Measurements from ENCODE around the gene EXOC3L1.

The EXOC3L1 gene

DNA sequence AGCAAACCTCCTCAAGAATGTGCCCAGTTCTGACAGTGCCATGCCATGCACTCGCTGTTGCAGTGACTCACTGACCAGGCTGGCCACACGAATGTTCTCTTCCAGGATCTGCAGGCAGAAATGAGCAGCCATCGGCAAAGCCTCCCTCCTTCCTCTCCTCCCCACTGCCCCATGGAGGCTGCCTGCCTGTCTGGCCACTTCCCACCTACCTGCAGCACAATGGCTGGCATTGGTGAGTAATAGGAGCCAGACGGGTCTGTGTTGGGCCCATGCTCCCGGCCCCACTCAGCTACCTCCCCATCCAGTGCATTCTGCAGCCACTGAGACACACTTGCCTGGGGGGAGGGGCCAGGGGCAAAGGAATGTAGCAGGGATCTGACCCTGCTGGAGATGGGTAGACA, 3.4 kb downstream of the EXOC3L1 start:
- Histone ChIP-seq H3K27ac (ENCODE audit: low read depth, low read length) (no peak overlapping the region), H3K27me3 (ENCODE audit: control insufficient read depth, insufficient read depth, low read length) (peaks cover 28% of the 10 kb centered on the region), H3K4me1 (ENCODE audit: control insufficient read depth, insufficient read depth, low read length) (0 out of 2 replicates have a peak, but pooled peaks cover 4% of the 10 kb centered on the region), H3K9ac (ENCODE audit: low read depth, low read length) (no peak overlapping the region), H3K9me3 (ENCODE audit: control insufficient read depth, insufficient read depth, low read length) (no peaks in the 10 kb centered on the region), H3K4me3 (ENCODE audit: low read depth, low read length) (no peak overlapping the region), H3K36me3 (ENCODE audit: control insufficient read depth, insufficient read depth, low read length) (no peaks in the 10 kb centered on the region)

DNA sequence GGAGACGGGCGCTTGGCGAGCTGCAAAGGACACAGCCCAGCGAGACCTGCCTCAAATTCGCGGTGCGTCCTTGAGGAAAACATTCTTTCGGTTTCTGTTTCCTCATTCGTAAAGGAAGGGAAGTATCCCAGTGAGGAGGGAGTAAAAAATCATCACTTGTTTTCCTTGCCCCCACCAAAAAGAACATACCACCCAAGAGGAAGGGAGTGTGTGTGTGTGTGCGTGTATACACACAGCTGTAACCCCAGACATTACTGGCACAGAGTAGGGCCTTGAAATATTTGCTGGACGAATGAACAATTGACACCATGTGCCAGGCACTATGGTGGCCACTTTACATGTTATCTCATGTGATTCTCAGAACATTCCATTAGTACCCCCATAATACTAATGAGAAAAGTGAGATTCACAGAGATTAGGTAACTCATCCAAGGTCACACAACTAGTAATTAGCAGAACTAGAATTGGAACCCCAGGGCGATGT, 4.2 kb downstream of the EXOC3L1 start:
- Histone ChIP-seq H3K4me3 (ENCODE audit: low read depth, low read length) (no peak overlapping the region), H3K9me3 (ENCODE audit: control insufficient read depth, insufficient read depth, low read length) (no peaks in the 10 kb centered on the region), H3K27ac (ENCODE audit: low read depth, low read length) (no peak overlapping the region), H3K36me3 (ENCODE audit: control insufficient read depth, insufficient read depth, low read length) (no peaks in the 10 kb centered on the region), H3K9ac (ENCODE audit: low read depth, low read length) (no peak overlapping the region), H3K27me3 (ENCODE audit: control insufficient read depth, insufficient read depth, low read length) (peaks cover 28% of the 10 kb centered on the region), H3K4me1 (ENCODE audit: control insufficient read depth, insufficient read depth, low read length) (0 out of 2 replicates have a peak, but pooled peaks cover 4% of the 10 kb centered on the region)

DNA sequence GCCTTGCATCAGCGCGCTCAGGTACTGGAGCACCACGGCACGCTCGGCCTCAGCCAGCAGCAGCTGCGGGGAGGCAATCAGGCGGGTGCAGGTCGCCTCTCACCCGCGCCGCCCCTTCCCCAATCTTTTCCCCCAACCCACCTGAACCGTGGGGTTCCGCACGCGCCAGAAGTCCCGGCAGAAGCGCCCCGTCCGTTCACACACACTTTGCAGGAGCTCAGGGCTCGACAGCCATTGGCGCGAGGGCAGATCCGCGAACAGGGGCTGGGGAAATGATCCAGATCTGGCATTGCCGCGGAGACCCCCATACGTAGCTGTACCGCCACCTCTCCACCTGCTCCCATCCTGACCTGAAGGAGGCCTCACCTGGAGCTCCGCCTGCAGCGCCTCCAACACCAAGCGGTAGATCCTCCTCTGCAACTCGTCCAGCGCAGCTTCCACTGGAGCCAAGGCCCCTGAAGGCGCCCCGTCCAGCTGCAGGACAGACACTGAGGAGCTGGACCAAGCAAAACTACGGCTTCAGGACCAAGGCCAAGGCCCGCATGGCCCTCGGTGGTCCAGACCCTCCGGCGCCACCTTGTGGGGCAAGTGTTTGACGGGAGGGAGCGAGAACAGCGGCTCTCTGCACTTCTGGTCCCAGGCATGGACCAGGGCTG, 4.8 kb downstream of the EXOC3L1 start:
- H3K4me3 ChIP-seq (ENCODE audit: low read depth, low read length) = peak overlapping the region; percentile 96; the same call in 1 of the 2 replicates
- H3K9ac ChIP-seq (ENCODE audit: low read depth, low read length) = no peak overlapping the region
- 0 out of 2 replicates have a peak, but pooled peaks cover 4% of the 10 kb centered on the region for H3K4me1 ChIP-seq (ENCODE audit: control insufficient read depth, insufficient read depth, low read length)
- H3K27ac ChIP-seq (ENCODE audit: low read depth, low read length) = no peak overlapping the region
- peaks cover 28% of the 10 kb centered on the region for H3K27me3 ChIP-seq (ENCODE audit: control insufficient read depth, insufficient read depth, low read length)
- H3K36me3 ChIP-seq (ENCODE audit: control insufficient read depth, insufficient read depth, low read length) = no peaks in the 10 kb centered on the region
- H3K9me3 ChIP-seq (ENCODE audit: control insufficient read depth, insufficient read depth, low read length) = no peaks in the 10 kb centered on the region

GRCh38 chr16:67184453-67184994, 5.4 kb downstream of the EXOC3L1 start:
- Histone ChIP-seq H3K9ac (ENCODE audit: low read depth, low read length) (no peak overlapping the region), H3K27ac (ENCODE audit: low read depth, low read length) (no peak overlapping the region), H3K9me3 (ENCODE audit: control insufficient read depth, insufficient read depth, low read length) (no peaks in the 10 kb centered on the region), H3K4me1 (ENCODE audit: control insufficient read depth, insufficient read depth, low read length) (0 out of 2 replicates have a peak, but pooled peaks cover 4% of the 10 kb centered on the region), H3K4me3 (ENCODE audit: low read depth, low read length) (peak overlapping the region; percentile 96), H3K36me3 (ENCODE audit: control insufficient read depth, insufficient read depth, low read length) (no peaks in the 10 kb centered on the region), H3K27me3 (ENCODE audit: control insufficient read depth, insufficient read depth, low read length) (peaks cover 28% of the 10 kb centered on the region)

DNA sequence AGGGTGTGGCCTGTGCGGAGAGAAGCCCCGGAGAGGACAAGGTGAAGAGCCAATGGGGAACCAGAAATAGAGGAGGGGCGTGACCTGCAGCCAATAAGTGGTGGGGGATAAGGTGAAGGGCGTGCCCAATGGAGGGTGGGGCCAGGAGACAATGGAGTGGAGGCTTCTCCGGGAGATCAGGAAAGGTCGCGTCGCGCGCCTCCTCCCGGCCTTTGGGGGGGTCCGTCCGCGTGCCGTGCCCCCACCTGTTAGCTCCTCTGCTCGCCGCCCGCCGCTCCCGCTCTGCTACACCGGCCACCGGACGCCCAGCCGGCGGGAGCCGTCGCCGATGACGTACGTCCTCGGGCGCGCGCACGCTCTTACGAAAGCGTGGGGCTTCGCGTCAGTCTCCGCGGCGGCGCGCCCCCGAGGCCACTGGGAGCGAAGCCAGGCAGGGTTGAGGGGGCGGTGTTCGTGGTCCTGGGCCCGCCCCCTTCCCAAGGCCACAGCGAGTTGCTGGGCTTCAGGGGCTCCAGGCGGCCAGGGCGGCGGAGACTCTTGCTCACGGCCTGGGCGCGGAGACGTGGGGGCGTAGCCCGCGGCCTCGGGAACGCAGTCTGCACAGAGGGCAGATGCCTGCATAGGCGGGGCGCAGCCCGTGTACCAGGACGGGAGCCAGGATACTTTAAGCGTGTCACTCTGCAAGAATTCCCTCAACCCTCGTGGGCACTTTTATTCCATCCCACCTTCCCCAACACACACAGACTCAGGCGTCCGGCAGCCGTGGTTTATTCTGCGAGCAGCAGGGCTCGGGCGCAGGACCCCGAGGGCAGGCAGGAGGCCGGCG, 6.1 kb downstream of the EXOC3L1 start, which contains the start of gene MATCAP1:
TSS of gene MATCAP1 (minus strand) at position 337 of the 826 bp plus-strand sequence. CDS start 3,353 bp downstream, outside the sequence.
- Histone ChIP-seq H3K36me3 (ENCODE audit: control insufficient read depth, insufficient read depth, low read length) (no peaks in the 10 kb centered on the region), H3K9me3 (ENCODE audit: control insufficient read depth, insufficient read depth, low read length) (no peaks in the 10 kb centered on the region), H3K27me3 (ENCODE audit: control insufficient read depth, insufficient read depth, low read length) (peaks cover 28% of the 10 kb centered on the region), H3K27ac (ENCODE audit: low read depth, low read length) (peak within 1 kb of the TSS; percentile 98), H3K4me3 (ENCODE audit: low read depth, low read length) (peak within 1 kb of the TSS; percentile 96), H3K4me1 (ENCODE audit: control insufficient read depth, insufficient read depth, low read length) (0 out of 2 replicates have a peak, but pooled peaks cover 4% of the 10 kb centered on the region), H3K9ac (ENCODE audit: low read depth, low read length) (peak within 1 kb of the TSS; percentile 97)

- Histone ChIP-seq H3K36me3 (ENCODE audit: control insufficient read depth, insufficient read depth, low read length) (no peaks in the 10 kb centered on the region), H3K4me3 (ENCODE audit: low read depth, low read length) (peak overlapping the region; percentile 96), H3K9ac (ENCODE audit: low read depth, low read length) (no peak overlapping the region), H3K27ac (ENCODE audit: low read depth, low read length) (peak overlapping the region; percentile 98), H3K4me1 (ENCODE audit: control insufficient read depth, insufficient read depth, low read length) (0 out of 2 replicates have a peak, but pooled peaks cover 4% of the 10 kb centered on the region), H3K27me3 (ENCODE audit: control insufficient read depth, insufficient read depth, low read length) (peaks cover 28% of the 10 kb centered on the region), H3K9me3 (ENCODE audit: control insufficient read depth, insufficient read depth, low read length) (no peaks in the 10 kb centered on the region)
Observed at GRCh38 chr16:67183284-67183626, 6.7 kb downstream of the EXOC3L1 start.

DNA sequence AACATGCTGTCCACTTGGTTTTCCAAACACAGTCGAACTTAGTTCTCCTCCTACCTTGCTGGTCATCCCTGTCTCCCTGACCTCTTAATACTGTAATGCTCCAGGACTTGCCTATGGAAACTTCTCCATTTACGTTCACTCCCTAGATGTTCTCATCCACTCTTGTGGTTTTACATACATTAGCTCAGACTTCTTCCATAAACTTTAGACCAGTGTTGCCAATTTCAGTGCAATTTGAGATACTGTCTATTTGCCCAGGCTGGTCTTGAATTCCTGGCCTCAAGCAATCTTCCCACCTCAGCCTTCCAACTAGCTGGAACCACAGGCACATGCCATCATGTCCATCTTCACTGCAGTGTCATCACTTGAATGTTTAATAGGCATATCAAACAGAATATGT, 7.6 kb downstream of the EXOC3L1 start:
- Histone ChIP-seq H3K9ac (ENCODE audit: low read depth, low read length) (no peak overlapping the region), H3K9me3 (ENCODE audit: control insufficient read depth, insufficient read depth, low read length) (no peaks in the 10 kb centered on the region), H3K4me3 (ENCODE audit: low read depth, low read length) (no peak overlapping the region), H3K36me3 (ENCODE audit: control insufficient read depth, insufficient read depth, low read length) (no peaks in the 10 kb centered on the region), H3K4me1 (ENCODE audit: control insufficient read depth, insufficient read depth, low read length) (0 out of 2 replicates have a peak, but pooled peaks cover 8% of the 10 kb centered on the region), H3K27me3 (ENCODE audit: control insufficient read depth, insufficient read depth, low read length) (peaks cover 34% of the 10 kb centered on the region), H3K27ac (ENCODE audit: low read depth, low read length) (no peak overlapping the region)

GRCh38 chr16:67181346-67181745, 8.6 kb downstream of the EXOC3L1 start:
- H3K4me3 ChIP-seq (ENCODE audit: low read depth, low read length) = no peak overlapping the region
- H3K27me3 ChIP-seq (ENCODE audit: control insufficient read depth, insufficient read depth, low read length) = peaks cover 37% of the 10 kb centered on the region
- H3K4me1 ChIP-seq (ENCODE audit: control insufficient read depth, insufficient read depth, low read length) = 0 out of 2 replicates have a peak, but pooled peaks cover 8% of the 10 kb centered on the region
- H3K9ac ChIP-seq (ENCODE audit: low read depth, low read length) = no peak overlapping the region
- no peak overlapping the region for H3K27ac ChIP-seq (ENCODE audit: low read depth, low read length)
- no peaks in the 10 kb centered on the region for H3K36me3 ChIP-seq (ENCODE audit: control insufficient read depth, insufficient read depth, low read length)
- no peaks in the 10 kb centered on the region for H3K9me3 ChIP-seq (ENCODE audit: control insufficient read depth, insufficient read depth, low read length)

DNA sequence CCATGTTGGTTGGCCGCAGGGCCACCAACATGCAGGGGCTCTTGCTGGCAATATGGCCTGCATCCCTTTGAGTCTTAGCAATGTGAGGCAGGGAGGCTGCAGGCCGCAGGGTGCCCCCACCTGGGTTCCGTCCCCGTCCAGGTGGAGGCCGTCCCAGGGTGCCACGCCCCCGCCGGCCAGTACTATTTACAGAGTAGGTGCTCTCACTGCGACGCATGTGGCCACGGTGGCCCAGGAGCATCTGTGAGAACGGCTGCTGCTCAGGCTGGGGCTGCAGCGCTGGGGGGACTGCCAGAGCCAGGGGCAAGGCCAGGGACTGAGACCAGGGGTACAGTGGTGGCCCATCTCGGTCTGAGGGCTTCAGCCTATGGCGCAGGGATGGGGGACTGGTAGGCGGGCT, 9.8 kb downstream of the EXOC3L1 start:
- peaks cover 39% of the 10 kb centered on the region for H3K27me3 ChIP-seq (ENCODE audit: control insufficient read depth, insufficient read depth, low read length)
- 0 out of 2 replicates have a peak, but pooled peaks cover 8% of the 10 kb centered on the region for H3K4me1 ChIP-seq (ENCODE audit: control insufficient read depth, insufficient read depth, low read length)
- H3K4me3 ChIP-seq (ENCODE audit: low read depth, low read length) = no peak overlapping the region
- H3K9ac ChIP-seq (ENCODE audit: low read depth, low read length) = no peak overlapping the region
- no peak overlapping the region for H3K27ac ChIP-seq (ENCODE audit: low read depth, low read length)
- no peaks in the 10 kb centered on the region for H3K9me3 ChIP-seq (ENCODE audit: control insufficient read depth, insufficient read depth, low read length)
- no peaks in the 10 kb centered on the region for H3K36me3 ChIP-seq (ENCODE audit: control insufficient read depth, insufficient read depth, low read length)

GRCh38 chr16:67179421-67180080, 10.4 kb downstream of the EXOC3L1 start:
- H3K4me3 ChIP-seq (ENCODE audit: low read depth, low read length) = no peak overlapping the region
- no peaks in the 10 kb centered on the region for H3K36me3 ChIP-seq (ENCODE audit: control insufficient read depth, insufficient read depth, low read length)
- H3K4me1 ChIP-seq (ENCODE audit: control insufficient read depth, insufficient read depth, low read length) = 0 out of 2 replicates have a peak, but pooled peaks cover 6% of the 10 kb centered on the region
- no peak overlapping the region for H3K9ac ChIP-seq (ENCODE audit: low read depth, low read length)
- H3K27ac ChIP-seq (ENCODE audit: low read depth, low read length) = no peak overlapping the region
- peaks cover 39% of the 10 kb centered on the region for H3K27me3 ChIP-seq (ENCODE audit: control insufficient read depth, insufficient read depth, low read length)
- no peaks in the 10 kb centered on the region for H3K9me3 ChIP-seq (ENCODE audit: control insufficient read depth, insufficient read depth, low read length)
